Measurements from ENCODE around the gene RANBP17. TPM values are rescaled to one million over a fixed set of nuclear protein-coding genes. Genes with fewer than 3 reads are reported as not detected.
"Not testable (repeated sequence)": the region's sequence is repeated elsewhere in the genome, so short reads cannot be mapped to it uniquely, and the experiment has no call there.

The RANBP17 gene
- total RNA-seq, 1 donor from 2014 or later = not detected

GRCh38 chr5:171029401-171029800 lies 167.6 kb downstream of the RANBP17 start:
- intact Hi-C loops (cut with micrococcal nuclease) = no loop called here
- Mint-ChIP-seq H3K4me3 (no peak overlapping the region), H3K9me3 (no peaks in the 10 kb centered on the region), H3K27me3 (no peaks in the 10 kb centered on the region), H3K27ac (no peak overlapping the region), H3K36me3 (ENCODE audit: low read depth) (no peaks in the 10 kb centered on the region), H3K4me1 (no peaks in the 10 kb centered on the region)
- no peak for DNase-seq

GRCh38 chr5:171031977-171032376 lies 170.2 kb downstream of the RANBP17 start:
- Mint-ChIP-seq H3K36me3 (ENCODE audit: low read depth) (no peaks in the 10 kb centered on the region), H3K27ac (no peak overlapping the region), H3K9me3 (no peaks in the 10 kb centered on the region), H3K27me3 (no peaks in the 10 kb centered on the region), H3K4me1 (no peaks in the 10 kb centered on the region), H3K4me3 (no peak overlapping the region)
- intact Hi-C loops (cut with micrococcal nuclease) = no loop called here
- no peak for DNase-seq

- Mint-ChIP-seq H3K27me3 (no peaks in the 10 kb centered on the region), H3K9me3 (no peaks in the 10 kb centered on the region), H3K27ac (no peak overlapping the region), H3K4me1 (no peaks in the 10 kb centered on the region), H3K36me3 (ENCODE audit: low read depth) (no peaks in the 10 kb centered on the region), H3K4me3 (no peak overlapping the region)
- intact Hi-C loops (cut with micrococcal nuclease) = no loop called here
- no peak for DNase-seq
These were observed 170.7 kb downstream of the RANBP17 start for GRCh38 chr5:171032435-171032973.

GRCh38 chr5:171041893-171042292 lies 180.1 kb downstream of the RANBP17 start:
- H3K4me1 Mint-ChIP-seq; intact Hi-C loops (cut with micrococcal nuclease); H3K36me3 Mint-ChIP-seq (ENCODE audit: low read depth); H3K27me3 Mint-ChIP-seq; H3K4me3 Mint-ChIP-seq; H3K9me3 Mint-ChIP-seq; H3K27ac Mint-ChIP-seq; DNase-seq: not testable (repeated sequence)

GRCh38 chr5:171050916-171051315 lies 189.1 kb downstream of the RANBP17 start:
- no peak overlapping the region for H3K27ac Mint-ChIP-seq
- H3K27me3 Mint-ChIP-seq = no peaks in the 10 kb centered on the region
- intact Hi-C loops (cut with micrococcal nuclease) = no loop called here
- no peak overlapping the region for H3K4me3 Mint-ChIP-seq
- no peak for DNase-seq
- no peaks in the 10 kb centered on the region for H3K36me3 Mint-ChIP-seq (ENCODE audit: low read depth)
- no peaks in the 10 kb centered on the region for H3K4me1 Mint-ChIP-seq
- H3K9me3 Mint-ChIP-seq = no peaks in the 10 kb centered on the region

GRCh38 chr5:171055875-171056454 lies 194.1 kb downstream of the RANBP17 start:
- Mint-ChIP-seq H3K4me3 (no peak overlapping the region), H3K36me3 (ENCODE audit: low read depth) (no peaks in the 10 kb centered on the region), H3K27me3 (no peaks in the 10 kb centered on the region), H3K27ac (no peak overlapping the region), H3K4me1 (no peaks in the 10 kb centered on the region), H3K9me3 (no peaks in the 10 kb centered on the region)
- intact Hi-C loops (cut with micrococcal nuclease) = loop anchor here (1.0 kb wide), 1 partner anchor 46 kb away; no protein-coding TSS in a partner anchor
- DNase-seq = no peak

GRCh38 chr5:171067540-171068130 lies 205.8 kb downstream of the RANBP17 start:
- intact Hi-C loops (cut with micrococcal nuclease) = no loop called here
- no peaks in the 10 kb centered on the region for H3K4me1 Mint-ChIP-seq
- H3K9me3 Mint-ChIP-seq = peaks cover 22% of the 10 kb centered on the region
- DNase-seq = no peak
- no peaks in the 10 kb centered on the region for H3K27me3 Mint-ChIP-seq
- no peak overlapping the region for H3K27ac Mint-ChIP-seq
- H3K4me3 Mint-ChIP-seq = no peak overlapping the region
- H3K36me3 Mint-ChIP-seq (ENCODE audit: low read depth) = no peaks in the 10 kb centered on the region

- no peaks in the 10 kb centered on the region for H3K27me3 Mint-ChIP-seq
- DNase-seq = no peak
- no peak overlapping the region for H3K27ac Mint-ChIP-seq
- no peaks in the 10 kb centered on the region for H3K9me3 Mint-ChIP-seq
- intact Hi-C loops (cut with micrococcal nuclease) = no loop called here
- no peaks in the 10 kb centered on the region for H3K4me1 Mint-ChIP-seq
- no peak overlapping the region for H3K4me3 Mint-ChIP-seq
- H3K36me3 Mint-ChIP-seq (ENCODE audit: low read depth) = no peaks in the 10 kb centered on the region
These were observed 212.9 kb downstream of the RANBP17 start for GRCh38 chr5:171074747-171075146.

GRCh38 chr5:171080186-171080938 lies 218.5 kb downstream of the RANBP17 start:
- no peaks in the 10 kb centered on the region for H3K27me3 Mint-ChIP-seq
- intact Hi-C loops (cut with micrococcal nuclease) = no loop called here
- H3K36me3 Mint-ChIP-seq (ENCODE audit: low read depth) = no peaks in the 10 kb centered on the region
- no peak overlapping the region for H3K27ac Mint-ChIP-seq
- H3K4me1 Mint-ChIP-seq = no peaks in the 10 kb centered on the region
- no peak for DNase-seq
- H3K4me3 Mint-ChIP-seq = no peak overlapping the region
- H3K9me3 Mint-ChIP-seq = no peaks in the 10 kb centered on the region

GRCh38 chr5:171081319-171081718 lies 219.5 kb downstream of the RANBP17 start:
- Mint-ChIP-seq H3K4me3 (no peak overlapping the region), H3K36me3 (ENCODE audit: low read depth) (no peaks in the 10 kb centered on the region), H3K27me3 (no peaks in the 10 kb centered on the region), H3K9me3 (no peaks in the 10 kb centered on the region), H3K4me1 (no peaks in the 10 kb centered on the region), H3K27ac (no peak overlapping the region)
- intact Hi-C loops (cut with micrococcal nuclease) = no loop called here
- no peak for DNase-seq

- Mint-ChIP-seq H3K27ac (no peak overlapping the region), H3K36me3 (ENCODE audit: low read depth) (no peaks in the 10 kb centered on the region), H3K9me3 (peaks cover 7% of the 10 kb centered on the region), H3K4me3 (no peak overlapping the region), H3K4me1 (no peaks in the 10 kb centered on the region), H3K27me3 (no peaks in the 10 kb centered on the region)
- no peak for DNase-seq
- intact Hi-C loops (cut with micrococcal nuclease) = no loop called here
These were observed 230.4 kb downstream of the RANBP17 start for GRCh38 chr5:171092194-171092593.

- intact Hi-C loops (cut with micrococcal nuclease) = no loop called here
- no peaks in the 10 kb centered on the region for H3K27me3 Mint-ChIP-seq
- no peak for DNase-seq
- no peaks in the 10 kb centered on the region for H3K36me3 Mint-ChIP-seq (ENCODE audit: low read depth)
- H3K9me3 Mint-ChIP-seq = peaks cover 7% of the 10 kb centered on the region
- H3K4me3 Mint-ChIP-seq = no peak overlapping the region
- H3K4me1 Mint-ChIP-seq = no peaks in the 10 kb centered on the region
- H3K27ac Mint-ChIP-seq = no peak overlapping the region
These were observed 231.8 kb downstream of the RANBP17 start for GRCh38 chr5:171093598-171093997.

- DNase-seq = no peak
- Mint-ChIP-seq H3K27me3 (no peaks in the 10 kb centered on the region), H3K4me1 (no peaks in the 10 kb centered on the region), H3K9me3 (peaks cover 7% of the 10 kb centered on the region), H3K36me3 (ENCODE audit: low read depth) (no peaks in the 10 kb centered on the region), H3K27ac (no peak overlapping the region), H3K4me3 (no peak overlapping the region)
- intact Hi-C loops (cut with micrococcal nuclease) = no loop called here
These were observed 232.5 kb downstream of the RANBP17 start for GRCh38 chr5:171094356-171094755.

GRCh38 chr5:171102877-171103610 lies 241.2 kb downstream of the RANBP17 start:
- DNase-seq = no peak
- intact Hi-C loops (cut with micrococcal nuclease) = no loop called here
- Mint-ChIP-seq H3K9me3 (no peaks in the 10 kb centered on the region), H3K4me1 (no peaks in the 10 kb centered on the region), H3K27me3 (no peaks in the 10 kb centered on the region), H3K36me3 (ENCODE audit: low read depth) (no peaks in the 10 kb centered on the region), H3K4me3 (no peak overlapping the region), H3K27ac (no peak overlapping the region)

All from activated CD4-positive, alpha-beta T cell treated with anti-CD3 and anti-CD28 coated beads, Interleukin-2, amount 10 ng/mL, durations not matched to agents 24 days and 14 days (primary cell).